ENCODE measurements around the gene YIPF3. TPM values are rescaled to one million over a fixed set of nuclear protein-coding genes. Genes with fewer than 3 reads are reported as not detected.

YIPF3 gene
- polyA plus RNA-seq, 3 donors: 54.0 to 117 (median 97.3) TPM

- no peak overlapping the region for H3K27ac ChIP-seq (ENCODE audit: low read depth, low read length)
- WGBS, 3 donors: 59 to 68% (median 64%) methylated on average over 14 to 18 of the region's 18 CpGs
These were observed 20.2 kb downstream of the YIPF3 start for GRCh38 chr6:43496370-43497128.

GRCh38 chr6:43495409-43495941 is 21.3 kb downstream of the YIPF3 start:
- no peak overlapping the region for H3K27ac ChIP-seq (ENCODE audit: low read depth, low read length)
- 61 to 85% (median 66%) methylated on average over 4 of the region's 4 CpGs for WGBS, 3 donors

GRCh38 chr6:43494766-43495165 is 22.0 kb downstream of the YIPF3 start:
- WGBS, 3 donors: 90 to 95% (median 93%) methylated on average over 4 of the region's 4 CpGs
- H3K27ac ChIP-seq (ENCODE audit: low read depth, low read length): no peak overlapping the region

- no peak overlapping the region for H3K27ac ChIP-seq (ENCODE audit: low read depth, low read length)
- WGBS, 3 donors: 93 to 96% (median 94%) methylated on average over 6 of the region's 6 CpGs
These were observed 22.4 kb downstream of the YIPF3 start for GRCh38 chr6:43494321-43494720.

GRCh38 chr6:43493833-43494232 is 22.9 kb downstream of the YIPF3 start:
- H3K27ac ChIP-seq (ENCODE audit: low read depth, low read length): no peak overlapping the region
- WGBS, 3 donors: 74 to 93% (median 93%) methylated on average over 7 of the region's 7 CpGs

- no peak overlapping the region for H3K27ac ChIP-seq (ENCODE audit: low read depth, low read length)
These were observed 23.5 kb downstream of the YIPF3 start for GRCh38 chr6:43493230-43493629.

DNA sequence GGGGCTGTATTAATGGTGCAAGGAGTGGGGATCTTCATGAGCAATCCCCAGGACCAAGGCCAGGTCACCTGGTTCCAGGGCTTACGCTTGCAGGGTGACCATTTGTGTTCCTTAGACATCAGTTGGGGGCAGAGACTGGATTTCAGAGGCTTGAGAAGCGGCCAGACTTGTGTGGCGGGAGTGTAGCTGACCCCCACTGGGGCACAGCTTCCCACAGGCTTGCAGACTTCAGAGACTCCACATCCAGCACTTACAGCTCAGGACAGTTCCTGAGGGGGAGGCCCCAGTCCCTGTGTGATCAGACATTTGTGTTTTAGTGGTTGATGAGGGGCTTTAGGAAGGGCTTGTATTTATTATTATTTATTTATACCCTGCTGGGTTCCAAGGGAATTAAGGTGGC is 24.1 kb downstream of the YIPF3 start:
- H3K27ac ChIP-seq (ENCODE audit: low read depth, low read length): no peak overlapping the region
- WGBS, 3 donors: 69 to 88% (median 76%) methylated on average over 3 of the region's 3 CpGs

More at GRCh38 chr6:43493230-43493629, 23.5 kb downstream of the YIPF3 start:
- WGBS, 3 donors: 75 to 88% (median 88%) methylated on average over 2 of the region's 2 CpGs

- 42 to 54% (median 49%) methylated on average over 10 of the region's 10 CpGs for WGBS, 3 donors
- H3K27ac ChIP-seq (ENCODE audit: low read depth, low read length): no peak overlapping the region
These were observed 24.7 kb downstream of the YIPF3 start for GRCh38 chr6:43491750-43492661.

DNA sequence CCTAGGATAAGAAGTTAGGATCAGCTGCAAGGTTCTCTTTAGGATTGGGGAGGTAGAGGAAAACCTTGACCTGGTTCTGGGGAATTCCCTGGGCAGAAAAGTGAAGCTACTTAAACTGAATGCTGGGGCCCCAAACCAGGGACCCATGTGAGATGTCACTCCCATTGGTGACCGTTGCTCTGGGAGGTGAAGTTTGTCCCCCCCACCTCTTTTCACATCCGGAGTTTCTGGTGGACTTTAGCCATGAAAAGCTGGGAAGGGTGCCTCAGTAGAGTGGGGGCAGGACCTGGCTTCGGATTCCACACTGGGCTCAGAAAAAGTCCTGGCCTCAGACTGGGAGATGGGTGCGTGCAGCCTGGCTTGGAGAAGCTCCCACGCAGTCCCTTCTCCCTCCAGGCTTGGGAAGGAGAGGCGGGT is 26.2 kb downstream of the YIPF3 start:
- WGBS, 3 donors: 55 to 74% (median 56%) methylated on average over 6 of the region's 6 CpGs
- no peak overlapping the region for H3K27ac ChIP-seq (ENCODE audit: low read depth, low read length)

GRCh38 chr6:43489277-43490072 is 27.3 kb downstream of the YIPF3 start:
- H3K27ac ChIP-seq (ENCODE audit: low read depth, low read length): no peak overlapping the region
- WGBS, 3 donors: 76 to 86% (median 82%) methylated on average over 12 of the region's 12 CpGs

GRCh38 chr6:43488667-43489276 is 28.0 kb downstream of the YIPF3 start:
- 66 to 80% (median 77%) methylated on average over 4 of the region's 4 CpGs for WGBS, 3 donors
- H3K27ac ChIP-seq (ENCODE audit: low read depth, low read length): no peak overlapping the region

DNA sequence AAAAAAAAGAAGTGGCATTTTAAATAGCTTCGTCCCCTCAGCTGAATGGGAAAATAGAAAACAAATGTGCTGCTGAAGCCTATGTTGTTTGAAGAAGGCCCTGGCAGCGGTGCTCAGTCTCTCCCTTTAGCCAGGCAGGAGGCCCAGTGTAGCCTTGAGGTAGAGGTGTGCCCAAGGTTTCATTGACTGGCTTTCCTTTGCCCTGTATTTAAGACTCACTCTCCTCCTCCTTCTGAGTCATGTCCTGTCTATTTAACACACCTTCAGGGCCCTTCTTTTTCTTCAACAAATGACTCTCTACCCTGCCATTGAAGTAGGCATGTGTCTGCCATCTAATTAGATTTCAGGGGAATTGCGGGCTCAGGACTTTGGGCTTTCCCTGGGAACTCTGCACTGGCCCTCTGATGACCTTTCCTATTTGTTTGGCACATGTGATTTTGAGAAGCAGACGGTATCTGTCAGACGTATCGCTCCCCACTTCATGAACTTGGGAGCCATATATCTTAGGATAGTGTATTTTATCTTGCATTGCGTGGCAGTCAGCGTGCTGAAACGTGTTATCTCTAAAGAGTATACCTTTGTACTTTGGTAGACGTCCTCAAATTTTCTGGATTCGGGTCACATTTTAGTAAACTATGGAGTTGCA is 35.0 kb downstream of the YIPF3 start:
- WGBS, 3 donors: 52 to 93% (median 91%) methylated on average over 11 of the region's 11 CpGs
- H3K27ac ChIP-seq (ENCODE audit: low read depth, low read length): no peak overlapping the region

- WGBS, 3 donors: 58 to 92% (median 87%) methylated on average over 2 of the region's 2 CpGs
These were observed 35.7 kb downstream of the YIPF3 start for GRCh38 chr6:43481075-43481474.

DNA sequence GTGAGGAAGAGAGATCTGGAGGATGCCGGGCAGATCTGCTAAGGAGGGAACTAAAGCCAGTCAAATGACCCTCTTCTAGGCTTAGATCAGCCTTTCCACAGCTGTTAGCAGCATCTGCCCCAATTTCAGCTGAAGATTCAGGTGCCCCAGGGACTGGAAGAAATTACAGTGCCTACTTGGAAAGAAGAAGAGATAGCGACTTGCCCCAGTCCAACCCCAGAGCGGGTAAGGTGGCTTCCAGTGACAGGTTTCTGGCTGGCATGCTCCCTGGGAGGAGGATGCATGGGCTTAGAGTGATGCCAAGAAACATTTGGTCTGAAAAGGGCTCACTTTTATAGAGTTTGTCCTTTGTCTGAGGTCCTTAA is 38.7 kb downstream of the YIPF3 start:
- 2 to 19% (median 16%) methylated on average over 3 of the region's 3 CpGs for WGBS, 3 donors
- H3K27ac ChIP-seq (ENCODE audit: low read depth, low read length): no peak overlapping the region

More at GRCh38 chr6:43481075-43481474, 35.7 kb downstream of the YIPF3 start:
- H3K27ac ChIP-seq (ENCODE audit: low read depth, low read length): no peak overlapping the region

DNA sequence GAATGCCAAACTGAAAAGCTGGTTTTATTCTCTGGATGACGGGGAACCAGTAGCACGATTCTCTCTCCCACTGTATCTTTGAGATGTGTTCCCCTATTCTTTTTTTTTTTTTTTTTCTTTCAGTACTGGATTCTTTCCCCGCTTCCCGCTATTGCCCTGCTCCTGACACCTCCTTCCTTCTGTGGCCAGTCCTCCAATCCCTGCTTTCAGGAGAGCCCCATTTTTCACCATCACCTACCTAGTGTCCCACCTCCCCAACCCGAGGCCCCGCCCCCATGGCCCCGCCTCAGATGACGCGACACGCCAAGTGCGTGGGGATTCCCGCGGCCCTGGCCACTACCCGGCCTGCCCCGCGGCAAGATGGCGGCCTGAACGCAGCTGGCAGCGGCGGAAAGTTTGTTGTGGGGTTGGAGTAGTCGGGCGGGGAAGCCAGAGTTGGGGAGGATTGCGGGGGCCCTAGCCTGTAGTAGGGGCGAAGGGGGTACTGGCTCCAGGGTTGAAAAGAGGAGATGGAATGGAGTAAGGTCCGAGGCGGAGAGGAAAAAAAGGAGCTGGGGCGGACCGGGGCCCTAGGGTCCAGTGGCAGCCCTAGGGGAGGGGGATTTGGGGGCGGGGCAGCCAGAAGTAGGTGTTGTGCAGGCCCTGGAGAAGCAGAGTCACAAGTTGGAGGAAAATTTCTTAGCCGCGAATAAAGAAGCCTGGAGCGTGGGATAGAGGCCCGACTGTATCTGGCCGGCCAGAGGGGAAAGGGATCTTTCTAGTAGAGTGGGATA is 39.3 kb downstream of the YIPF3 start, which contains the start of gene TJAP1:
TJAP1 (plus strand) TSS at position 336 of the 773 bp plus-strand sequence. CDS start 21,432 bp downstream, outside the sequence.
- 1% methylated on average over 34 of the region's 34 CpGs for WGBS, 3 donors
- H3K27ac ChIP-seq (ENCODE audit: low read depth, low read length): no peak within 1 kb of the TSS

DNA sequence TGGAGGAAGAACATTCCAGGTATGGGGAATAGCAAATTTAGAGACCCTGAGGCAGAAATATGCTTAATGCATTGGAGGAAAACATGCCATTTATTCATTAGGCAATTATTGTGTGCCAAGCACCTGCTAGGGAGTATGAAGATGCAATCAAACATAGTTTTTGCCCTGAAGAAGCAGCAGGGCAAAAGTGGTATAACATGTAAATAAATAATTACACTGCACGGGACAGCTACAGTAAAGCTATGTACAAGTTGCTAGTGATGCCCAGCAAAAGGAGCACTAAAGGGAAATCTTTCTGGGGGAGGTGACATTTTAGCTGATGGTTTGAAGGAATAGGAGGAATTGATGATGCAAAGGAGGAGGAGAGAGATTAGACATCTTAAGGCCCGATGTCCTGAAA is 40.0 kb downstream of the YIPF3 start:
- H3K27ac ChIP-seq (ENCODE audit: low read depth, low read length): no peak overlapping the region
- WGBS, 3 donors: 18 to 32% (median 29%) methylated on average over 2 of the region's 2 CpGs

DNA sequence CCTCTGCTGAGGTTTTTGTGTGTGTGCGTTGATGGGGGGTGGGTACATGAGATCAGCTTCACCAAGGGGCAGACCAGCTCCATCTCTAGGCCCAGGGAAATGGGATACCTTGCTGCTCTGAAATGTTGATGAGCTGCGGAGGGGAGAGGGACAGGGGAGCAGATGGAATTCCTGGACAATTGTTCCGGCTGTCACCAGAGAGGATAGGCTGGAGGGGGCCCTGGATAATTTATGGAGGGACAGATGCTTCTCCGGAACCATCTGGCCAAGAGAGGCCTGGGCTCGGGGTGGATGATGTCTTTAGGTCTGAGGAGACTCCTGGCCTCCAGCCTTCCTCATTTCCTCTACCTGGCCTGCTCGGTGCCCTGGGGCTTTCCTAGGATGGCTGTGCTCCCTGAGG is 41.2 kb downstream of the YIPF3 start:
- no peak overlapping the region for H3K27ac ChIP-seq (ENCODE audit: low read depth, low read length)
- WGBS, 3 donors: 83 to 86% (median 83%) methylated on average over 6 of the region's 6 CpGs

All from adipose tissue (tissue), 3 donors.